Vagina (tissue), 2 donors: ENCODE results near the gene FAM151B.

Experiments
- POLR2A ChIP-seq, 2 donors: fragments of 450-650 bp; IDR thresholded peaks; one replicate each; pipeline ENCODE4 v1.6.1; 2017; ENCODE audit warnings: antibody characterized with exemption in 2 of 2, mild to moderate bottlenecking in 2 of 2, moderate library complexity in 2 of 2
- TF ChIP-seq, protein P1 (sequence below), 3 experiments: fragments of 450-650 bp in 2 of 3; fragments of 200-600 bp in 1 of 3; sonication (generic) in 1 of 3; IDR thresholded peaks; one replicate each; pipeline ENCODE4 v1.5.1; 2017 to 2019; ENCODE audit warnings: antibody characterized with exemption in 3 of 3, mild to moderate bottlenecking in 2 of 3, moderate library complexity in 2 of 3

DNA sequence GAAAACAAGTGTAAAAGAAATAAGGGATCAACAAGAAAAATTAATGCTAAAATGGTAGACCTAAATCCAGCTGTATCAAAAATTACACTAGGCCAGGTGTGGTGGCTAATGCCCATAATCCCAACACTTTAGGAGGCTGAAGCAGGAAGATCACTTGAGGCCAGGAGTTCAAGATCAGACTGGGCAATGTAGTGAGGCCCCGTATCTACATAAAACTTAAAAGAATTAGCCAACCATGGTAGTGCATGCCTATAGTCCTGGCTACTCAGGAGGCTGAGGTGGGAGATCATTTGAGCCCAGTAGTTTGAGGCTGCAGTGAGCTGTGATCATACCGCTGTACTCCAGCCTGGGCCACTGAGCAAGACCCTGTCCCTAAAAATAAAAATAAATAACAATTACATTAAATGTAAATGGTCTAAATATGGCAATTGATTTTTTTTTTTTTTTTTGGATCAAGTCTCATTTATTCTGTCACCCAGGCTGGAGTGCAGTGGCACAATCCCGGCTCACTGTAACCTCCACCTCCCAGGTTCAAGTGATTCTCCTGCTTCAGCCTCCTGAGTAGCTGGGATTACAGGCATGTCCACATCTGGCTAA lies 4.2 kb upstream of the FAM151B start:
- TF ChIP-seq, protein P1, sequence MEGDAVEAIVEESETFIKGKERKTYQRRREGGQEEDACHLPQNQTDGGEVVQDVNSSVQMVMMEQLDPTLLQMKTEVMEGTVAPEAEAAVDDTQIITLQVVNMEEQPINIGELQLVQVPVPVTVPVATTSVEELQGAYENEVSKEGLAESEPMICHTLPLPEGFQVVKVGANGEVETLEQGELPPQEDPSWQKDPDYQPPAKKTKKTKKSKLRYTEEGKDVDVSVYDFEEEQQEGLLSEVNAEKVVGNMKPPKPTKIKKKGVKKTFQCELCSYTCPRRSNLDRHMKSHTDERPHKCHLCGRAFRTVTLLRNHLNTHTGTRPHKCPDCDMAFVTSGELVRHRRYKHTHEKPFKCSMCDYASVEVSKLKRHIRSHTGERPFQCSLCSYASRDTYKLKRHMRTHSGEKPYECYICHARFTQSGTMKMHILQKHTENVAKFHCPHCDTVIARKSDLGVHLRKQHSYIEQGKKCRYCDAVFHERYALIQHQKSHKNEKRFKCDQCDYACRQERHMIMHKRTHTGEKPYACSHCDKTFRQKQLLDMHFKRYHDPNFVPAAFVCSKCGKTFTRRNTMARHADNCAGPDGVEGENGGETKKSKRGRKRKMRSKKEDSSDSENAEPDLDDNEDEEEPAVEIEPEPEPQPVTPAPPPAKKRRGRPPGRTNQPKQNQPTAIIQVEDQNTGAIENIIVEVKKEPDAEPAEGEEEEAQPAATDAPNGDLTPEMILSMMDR (IDR thresholded peaks at IDR 0.05) = no peak
- no peak for TF ChIP-seq POLR2A (IDR thresholded peaks at IDR 0.05)
